OCI-M2 (cell line): Measurements from ENCODE around the gene ITGA1.
"Not testable (repeated sequence)": the region's sequence is repeated elsewhere in the genome, so short reads cannot be mapped to it uniquely, and the experiment has no call there.

Experiments used
- DNase-seq: peaks from one replicate; lab custom pipeline; 2025; ENCODE audit not compliant: unreplicated experiment; lab: John Stamatoyannopoulos, UW

The ITGA1 gene

DNA sequence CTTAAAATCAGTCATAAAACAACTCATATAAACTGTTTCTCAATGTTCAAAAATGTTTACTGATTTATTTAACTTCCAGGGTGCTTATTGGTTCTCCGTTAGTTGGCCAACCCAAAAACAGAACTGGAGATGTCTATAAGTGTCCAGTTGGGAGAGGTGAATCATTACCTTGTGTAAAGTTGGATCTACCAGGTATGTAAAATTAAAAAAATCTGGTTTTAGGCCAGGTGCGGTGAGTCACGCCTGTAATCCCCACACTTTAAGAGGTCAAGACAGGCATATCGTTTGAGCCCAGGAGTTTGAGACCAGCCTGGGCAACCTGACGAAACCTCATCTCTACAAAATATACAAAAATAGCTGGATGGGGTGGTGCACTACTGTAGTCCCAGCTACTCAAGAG is 73.7 kb downstream of the ITGA1 start:
- DNase-seq, result no peak

DNA sequence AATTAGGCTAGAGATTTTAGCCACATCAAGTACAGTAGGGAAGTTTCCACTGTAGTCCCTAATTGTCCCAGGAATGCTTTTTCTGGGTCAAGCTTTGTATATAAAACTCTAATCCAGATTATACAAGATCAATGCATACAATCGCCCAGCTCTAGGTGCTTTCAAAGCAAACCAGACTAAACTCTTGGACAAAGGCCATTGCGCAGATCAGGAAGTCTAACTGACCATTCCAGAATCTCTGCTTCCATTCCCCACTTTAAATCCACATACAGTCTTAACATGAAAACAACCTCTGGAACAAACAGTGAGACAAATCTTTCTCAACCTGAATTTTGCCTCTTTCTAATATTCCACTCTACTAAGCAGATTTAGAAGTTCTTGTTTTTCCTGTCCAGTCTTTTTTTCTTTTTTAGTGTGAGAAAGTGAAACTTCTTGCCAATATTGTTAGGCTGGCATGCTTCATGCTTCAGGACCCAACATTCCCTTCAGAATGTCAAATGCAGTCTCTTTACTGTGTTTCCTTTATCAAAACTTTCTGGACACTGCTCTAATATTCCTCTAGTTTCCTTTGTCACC is 76.1 kb downstream of the ITGA1 start:
- no peak for DNase-seq

GRCh38 chr5:52864371-52864770 is 76.7 kb downstream of the ITGA1 start:
- DNase-seq, result no peak

DNA sequence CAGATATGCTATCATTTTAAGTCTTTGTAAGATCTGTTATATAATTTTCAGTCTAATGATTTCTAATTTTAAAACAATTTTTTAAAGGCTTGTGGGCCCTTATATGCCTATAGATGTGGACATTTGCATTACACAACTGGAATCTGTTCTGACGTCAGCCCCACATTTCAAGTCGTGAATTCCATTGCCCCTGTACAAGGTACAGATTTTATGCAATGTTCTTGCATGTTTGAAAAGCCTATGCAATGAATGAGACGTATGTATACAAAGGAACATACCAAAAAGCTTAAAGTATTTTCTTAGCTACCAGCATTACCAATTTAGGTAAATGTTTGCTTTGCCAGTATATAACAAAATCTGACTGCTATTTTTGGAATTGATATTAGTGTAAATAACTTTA is 77.2 kb downstream of the ITGA1 start:
- no peak for DNase-seq

DNA sequence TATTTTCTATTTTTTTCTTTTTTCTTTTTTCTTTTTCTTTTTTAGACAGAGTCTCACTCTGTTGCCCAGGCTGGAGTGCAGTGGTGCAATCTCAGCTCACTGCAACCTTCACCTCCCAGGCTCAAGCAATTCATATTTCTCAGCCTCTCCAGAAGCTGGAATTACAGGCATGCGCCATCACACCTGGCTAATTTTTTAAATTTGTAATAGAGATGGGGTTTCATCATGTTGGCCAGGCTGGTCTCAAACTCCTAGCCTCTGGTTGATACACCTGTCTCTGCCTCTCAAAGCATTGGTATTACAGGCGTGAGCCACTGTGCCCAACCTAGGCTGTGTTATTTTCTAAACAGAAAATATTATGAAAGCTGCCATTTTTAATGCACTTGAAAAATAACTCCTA is 78.3 kb downstream of the ITGA1 start:
- DNase-seq, result not testable (repeated sequence)

- DNase-seq, result no peak
Measured at GRCh38 chr5:52867809-52868208, 80.1 kb downstream of the ITGA1 start.

DNA sequence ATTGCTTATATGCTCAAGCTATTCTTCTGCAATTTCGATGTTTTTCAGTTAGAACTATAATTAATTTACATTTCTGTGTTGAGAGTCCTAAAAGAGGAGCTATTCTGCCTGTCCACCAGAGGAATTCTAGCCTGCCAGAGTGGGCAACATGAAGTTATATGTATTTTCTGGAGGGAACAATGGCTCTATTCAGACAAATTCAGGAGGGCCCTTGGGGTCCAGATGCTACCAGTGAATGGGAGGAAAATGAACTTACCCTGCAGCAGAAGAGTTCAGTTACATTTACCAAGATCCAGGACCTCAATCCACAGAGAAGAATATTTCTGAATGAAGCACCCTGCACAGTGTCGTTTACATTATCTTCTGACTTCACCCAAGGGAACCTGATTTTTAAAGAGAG is 80.7 kb downstream of the ITGA1 start:
- DNase-seq, result no peak

GRCh38 chr5:52869391-52869790 is 81.7 kb downstream of the ITGA1 start:
- no peak for DNase-seq

DNA sequence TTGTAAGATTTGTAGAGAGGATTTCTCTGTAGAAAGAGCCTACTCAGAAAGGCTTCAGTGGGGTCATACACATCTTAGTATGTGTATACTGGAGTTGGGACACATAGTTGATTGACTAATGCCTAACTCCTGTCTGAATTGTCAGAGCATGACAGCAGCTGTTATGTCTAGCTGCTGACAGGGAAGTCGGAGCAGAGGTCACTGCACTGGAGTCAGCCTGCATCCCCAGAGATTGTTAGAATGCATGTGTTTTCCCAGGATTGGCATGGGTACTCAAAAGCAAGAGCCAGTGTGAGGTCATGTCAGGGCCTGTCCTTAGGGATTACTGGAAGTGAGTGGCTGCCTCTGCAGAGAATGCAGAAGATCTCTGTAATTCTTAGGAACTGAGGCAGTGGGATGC is 82.7 kb downstream of the ITGA1 start:
- DNase-seq, result no peak

DNA sequence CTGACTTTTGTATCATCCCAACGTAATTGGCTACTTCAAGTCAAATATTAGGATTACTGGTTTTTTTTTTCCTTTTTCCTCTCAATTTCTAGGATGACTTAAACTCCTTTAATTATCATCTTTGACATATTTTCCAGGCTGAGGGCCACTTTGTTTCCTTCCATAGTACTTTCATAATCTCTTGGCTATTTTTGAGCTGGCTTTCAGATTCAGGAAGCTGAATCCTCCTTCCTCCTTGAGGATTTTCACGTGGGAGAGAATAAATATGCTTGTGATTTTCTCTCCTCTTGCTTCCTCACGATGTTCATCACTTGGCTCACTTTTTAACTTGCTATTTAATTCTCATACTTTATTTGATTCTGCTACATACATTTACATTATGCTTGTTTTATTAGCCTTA is 88.1 kb downstream of the ITGA1 start:
- DNase-seq, result no peak

DNA sequence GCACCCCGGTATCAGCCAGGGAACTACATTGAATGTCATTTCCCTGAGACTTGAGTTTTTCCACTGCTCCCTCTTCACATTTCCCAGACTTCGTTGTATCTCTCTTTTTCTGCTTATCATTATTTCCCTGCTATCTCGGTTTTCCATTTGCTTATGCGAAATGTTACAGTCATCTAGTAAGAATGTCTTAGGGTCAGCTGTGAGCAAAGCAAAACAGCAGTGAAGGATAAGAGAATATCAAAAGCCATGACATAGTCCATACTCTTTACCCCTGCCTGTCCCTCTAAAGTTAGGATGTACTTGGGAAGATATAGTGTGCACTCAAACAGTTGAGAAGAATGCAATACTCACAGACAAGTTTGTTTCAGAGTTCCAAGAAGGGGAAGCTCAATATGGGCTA is 88.7 kb downstream of the ITGA1 start:
- DNase-seq, result no peak

DNA sequence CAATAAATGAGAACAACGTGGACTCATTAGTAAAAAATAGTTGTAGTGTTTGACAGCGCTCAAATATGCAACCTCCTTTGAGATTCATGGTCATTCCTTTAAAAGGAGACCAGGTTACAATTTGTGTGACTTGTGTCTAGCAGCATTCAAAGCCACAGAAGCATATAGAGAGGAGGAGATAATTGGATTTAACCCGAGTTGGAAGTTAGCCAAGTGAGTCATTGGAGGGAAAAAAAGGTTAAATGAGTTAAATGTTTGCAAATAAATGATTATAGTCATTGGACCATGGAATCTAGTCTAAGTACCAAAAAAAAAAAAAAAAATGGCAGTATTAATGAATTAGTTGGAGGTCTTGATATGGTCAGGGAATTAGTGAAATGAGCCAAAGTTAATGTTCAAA is 90.9 kb downstream of the ITGA1 start:
- DNase-seq, result no peak

DNA sequence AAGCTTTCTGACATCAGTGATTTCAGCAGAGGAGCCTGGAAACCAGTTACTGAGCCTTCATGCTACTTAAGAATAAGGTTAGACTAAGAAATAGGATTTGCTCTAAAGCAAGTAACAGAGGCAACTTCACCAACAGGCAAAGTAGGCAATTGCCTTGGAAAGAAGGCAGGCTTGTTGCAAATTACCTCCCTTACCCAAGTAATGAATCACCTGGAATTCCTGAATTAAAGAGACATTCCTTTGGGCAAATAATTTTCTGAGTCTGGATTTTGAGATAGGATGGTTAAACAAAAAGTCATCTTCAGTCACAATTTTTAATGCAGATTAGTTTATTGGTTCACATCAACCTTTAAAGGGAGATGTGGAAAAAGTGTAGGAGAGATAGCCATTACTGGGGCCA is 92.8 kb downstream of the ITGA1 start:
- no peak for DNase-seq

- DNase-seq, result no peak
Measured at GRCh38 chr5:52881468-52881867, 93.8 kb downstream of the ITGA1 start.

DNA sequence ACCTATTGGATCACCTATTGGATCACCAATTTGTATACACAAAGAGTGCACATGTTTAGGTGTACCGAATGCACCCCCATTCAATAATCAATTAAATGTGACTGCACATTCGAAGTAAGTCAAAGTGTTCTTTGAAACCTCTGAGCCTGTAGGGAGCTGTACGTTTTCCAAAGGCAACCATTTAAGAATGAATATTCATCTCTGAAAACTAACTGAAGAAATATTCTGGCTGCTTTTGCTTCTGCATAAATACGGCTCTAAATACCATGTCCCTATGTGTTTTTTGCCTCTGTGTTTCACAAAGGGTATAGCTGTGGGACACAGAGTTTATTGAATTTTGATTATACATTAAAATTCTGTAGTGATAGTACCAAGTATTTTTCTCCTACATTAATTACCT is 95.4 kb downstream of the ITGA1 start:
- no peak for DNase-seq

DNA sequence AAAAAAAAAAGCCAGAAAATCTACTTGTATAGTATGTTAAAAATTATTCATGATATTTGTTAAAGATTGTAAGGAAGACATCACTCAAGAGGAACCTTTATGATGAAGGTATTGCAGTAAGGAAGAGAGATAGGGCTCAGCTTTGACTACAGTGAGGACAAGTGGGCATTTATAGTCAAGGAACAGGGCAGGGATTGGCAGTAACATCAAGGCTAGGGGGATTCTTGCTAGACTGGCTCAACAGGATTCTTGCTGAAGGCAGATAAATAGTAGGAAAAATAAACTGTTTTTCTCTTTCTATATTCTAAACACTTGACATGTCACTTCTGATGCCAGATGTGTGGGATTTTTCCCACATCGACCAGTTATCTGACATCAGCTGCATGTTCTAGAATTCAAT is 96.7 kb downstream of the ITGA1 start:
- DNase-seq, result no peak

DNA sequence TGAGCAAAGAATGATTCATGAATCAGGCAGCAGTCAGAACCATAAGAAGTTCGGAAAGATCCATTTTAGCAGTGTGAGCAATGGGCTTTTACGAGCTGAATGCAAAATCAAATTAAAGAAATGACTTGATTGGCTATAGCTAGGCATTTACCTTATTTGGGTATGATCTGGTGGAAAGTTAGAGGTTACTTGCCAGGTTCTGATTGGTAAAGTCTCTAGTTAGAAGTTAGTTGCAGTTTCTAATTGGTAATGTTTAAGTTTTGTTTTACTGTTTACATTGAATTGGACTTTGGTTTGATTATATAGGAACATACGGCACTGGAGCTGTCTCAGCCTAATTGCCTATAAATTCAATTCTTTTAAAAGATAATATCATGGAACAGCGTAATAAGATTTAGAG is 97.9 kb downstream of the ITGA1 start:
- no peak for DNase-seq

DNA sequence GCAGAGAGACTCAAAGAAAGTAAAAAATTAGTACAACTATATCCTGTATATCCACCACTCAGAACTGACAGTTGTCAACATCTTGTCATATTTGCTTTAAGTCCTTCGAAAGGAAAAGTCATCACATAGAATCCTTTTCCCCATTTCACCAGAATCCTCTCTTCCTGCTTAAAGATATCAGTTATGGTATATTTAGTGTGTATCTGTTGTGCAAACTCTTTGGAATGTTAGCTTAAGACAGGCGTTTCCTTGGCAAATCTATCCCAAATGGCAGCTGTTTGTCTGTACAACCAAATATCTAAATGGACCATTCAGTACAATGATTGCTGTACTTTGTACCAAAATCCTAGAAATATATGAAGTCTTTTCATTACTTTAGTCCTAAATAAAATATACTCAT is 98.5 kb downstream of the ITGA1 start:
- DNase-seq, result no peak

DNA sequence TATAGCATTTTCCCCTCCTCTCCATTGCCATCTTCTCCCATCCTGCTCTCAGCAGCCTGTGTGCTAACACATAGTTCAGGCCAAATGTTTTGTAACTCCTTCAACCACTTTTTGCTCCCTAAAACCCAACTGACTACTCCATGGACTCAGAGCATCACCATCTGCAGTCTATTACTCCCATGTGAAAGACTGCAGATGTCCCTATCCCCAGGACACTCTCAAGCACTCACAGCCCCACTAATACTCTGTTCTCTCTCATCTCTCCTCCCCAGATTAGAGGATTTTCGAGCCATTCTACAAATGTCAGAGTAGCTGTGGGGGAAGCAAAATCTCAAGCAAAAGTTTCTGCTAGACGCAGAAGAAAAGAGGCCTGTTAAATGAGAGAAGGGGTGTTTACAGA is 99.3 kb downstream of the ITGA1 start:
- DNase-seq, result no peak

DNA sequence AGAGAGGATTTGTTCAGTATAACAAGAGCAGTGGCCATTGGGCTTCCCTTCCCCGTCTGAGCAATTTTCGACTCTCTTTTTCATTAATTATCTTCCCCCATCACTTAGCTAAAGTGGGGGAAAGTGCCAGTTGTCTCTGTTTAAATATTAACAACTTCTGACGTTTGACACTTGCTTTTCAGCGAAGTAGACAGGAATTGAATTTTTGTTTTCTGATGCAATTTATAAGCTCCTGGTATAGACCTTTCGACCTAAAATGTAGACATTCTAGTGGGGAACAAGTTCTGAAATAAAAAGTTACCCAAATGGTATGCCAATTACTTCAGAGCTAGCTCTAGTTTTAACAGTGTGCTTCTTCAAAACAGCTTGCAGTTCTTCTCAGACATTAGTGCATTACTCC is 100.6 kb downstream of the ITGA1 start:
- no peak for DNase-seq

DNA sequence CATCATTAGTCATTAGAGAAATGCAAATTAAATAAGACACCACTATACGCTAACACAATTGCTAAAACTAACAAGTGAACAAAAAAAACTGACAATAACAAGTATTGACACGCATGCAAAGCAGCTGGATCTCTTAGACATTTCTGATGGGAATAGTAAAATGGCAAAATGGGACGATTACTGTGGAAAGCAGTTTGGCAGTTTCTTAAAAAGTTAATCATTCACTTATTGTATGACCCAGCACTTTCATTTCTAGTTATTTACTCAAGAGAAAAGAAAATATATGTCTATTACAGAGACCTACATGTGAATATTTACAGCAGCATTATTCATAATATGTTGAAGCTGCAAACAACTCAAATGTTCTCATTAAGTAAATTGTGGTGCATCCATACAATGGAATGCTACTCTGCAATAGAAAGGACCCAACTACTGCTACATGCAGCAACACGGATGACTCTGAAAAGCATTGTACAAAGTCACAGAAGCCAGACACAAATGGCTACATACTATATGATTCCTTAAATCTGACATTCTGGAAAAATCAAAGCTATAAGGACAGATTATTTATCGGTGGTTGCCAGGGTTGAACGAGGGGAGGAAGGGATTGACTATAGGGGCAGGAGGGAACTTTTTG is 104.6 kb downstream of the ITGA1 start:
- no peak for DNase-seq

DNA sequence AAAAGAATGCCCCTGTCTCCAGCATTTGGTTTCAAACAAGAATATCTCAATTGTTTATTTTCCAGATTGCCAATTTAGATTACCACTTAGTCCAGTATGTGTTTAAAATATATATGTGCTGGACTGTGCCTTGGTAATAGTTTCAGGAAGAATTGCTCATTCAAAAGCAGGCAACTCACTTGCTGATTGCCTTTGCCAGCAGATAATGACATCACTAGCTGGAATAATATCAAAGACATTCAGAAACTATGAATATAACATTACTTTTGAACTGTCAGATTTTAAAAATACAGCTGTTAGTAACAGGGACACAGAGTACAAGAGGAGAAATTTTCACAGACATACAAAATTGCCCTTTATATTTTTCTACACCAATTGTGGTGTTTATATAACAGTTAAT is 105.4 kb downstream of the ITGA1 start:
- DNase-seq, result no peak

DNA sequence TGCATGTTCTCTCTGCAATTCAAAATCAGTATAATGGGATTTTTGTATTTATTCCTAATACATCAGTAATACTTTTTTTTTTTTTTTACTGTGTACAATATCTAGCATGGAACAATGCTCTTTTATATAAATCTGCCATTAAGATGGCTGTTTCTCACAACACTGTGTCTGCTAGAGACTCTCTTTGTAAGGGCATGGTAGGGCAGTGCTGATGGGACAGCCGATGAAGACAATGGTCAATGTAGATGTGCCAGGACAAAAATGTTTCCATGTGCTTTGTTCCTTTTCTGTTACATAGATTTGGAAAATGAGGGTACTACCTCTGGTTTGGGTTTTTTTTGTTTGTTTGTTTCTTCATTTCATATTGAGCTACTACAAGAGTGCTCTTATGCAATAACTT is 106.1 kb downstream of the ITGA1 start:
- DNase-seq, result no peak
